ENCODE results near the gene FANCE. TPM values are rescaled to one million over a fixed set of nuclear protein-coding genes. Genes with fewer than 3 reads are reported as not detected.

The FANCE gene
- total and polyA plus RNA-seq, 9 of the 15 experiments (the other 6 are each of a cell fraction or from before 2014, with no cell fraction given) = 5.7 to 30.2 (median 17.0) TPM

GRCh38 chr6:35452183-35453090 lies at the start of gene FANCE (continued):
- no peak for TF ChIP-seq CBX8 (IDR thresholded peaks at IDR 0.05; ENCODE audit: borderline replicate concordance, extremely low read depth, low read depth, low read length, poor library complexity, severe bottlenecking)
- TF ChIP-seq, protein P1, sequence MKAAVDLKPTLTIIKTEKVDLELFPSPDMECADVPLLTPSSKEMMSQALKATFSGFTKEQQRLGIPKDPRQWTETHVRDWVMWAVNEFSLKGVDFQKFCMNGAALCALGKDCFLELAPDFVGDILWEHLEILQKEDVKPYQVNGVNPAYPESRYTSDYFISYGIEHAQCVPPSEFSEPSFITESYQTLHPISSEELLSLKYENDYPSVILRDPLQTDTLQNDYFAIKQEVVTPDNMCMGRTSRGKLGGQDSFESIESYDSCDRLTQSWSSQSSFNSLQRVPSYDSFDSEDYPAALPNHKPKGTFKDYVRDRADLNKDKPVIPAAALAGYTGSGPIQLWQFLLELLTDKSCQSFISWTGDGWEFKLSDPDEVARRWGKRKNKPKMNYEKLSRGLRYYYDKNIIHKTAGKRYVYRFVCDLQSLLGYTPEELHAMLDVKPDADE (conservative IDR thresholded peaks at IDR 0.05; ENCODE audit: control insufficient read depth, low read depth, low read length) = no peak; the same call in 1 of the 2 replicates
- no peak for TF ChIP-seq ZBTB17 (CRISPR knock-in tag; IDR thresholded peaks at IDR 0.05)
- no peak for TF ChIP-seq CHD7 (IDR thresholded peaks at IDR 0.05; ENCODE audit: low read depth, low read length)
- TF ChIP-seq, protein P2, sequence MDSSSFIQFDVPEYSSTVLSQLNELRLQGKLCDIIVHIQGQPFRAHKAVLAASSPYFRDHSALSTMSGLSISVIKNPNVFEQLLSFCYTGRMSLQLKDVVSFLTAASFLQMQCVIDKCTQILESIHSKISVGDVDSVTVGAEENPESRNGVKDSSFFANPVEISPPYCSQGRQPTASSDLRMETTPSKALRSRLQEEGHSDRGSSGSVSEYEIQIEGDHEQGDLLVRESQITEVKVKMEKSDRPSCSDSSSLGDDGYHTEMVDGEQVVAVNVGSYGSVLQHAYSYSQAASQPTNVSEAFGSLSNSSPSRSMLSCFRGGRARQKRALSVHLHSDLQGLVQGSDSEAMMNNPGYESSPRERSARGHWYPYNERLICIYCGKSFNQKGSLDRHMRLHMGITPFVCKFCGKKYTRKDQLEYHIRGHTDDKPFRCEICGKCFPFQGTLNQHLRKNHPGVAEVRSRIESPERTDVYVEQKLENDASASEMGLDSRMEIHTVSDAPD (CRISPR knock-in tag; IDR thresholded peaks at IDR 0.05) = no peak
- no peak for TF ChIP-seq ZNF583 (CRISPR knock-in tag; IDR thresholded peaks at IDR 0.05)
- peak; percentile 86; the same call in 1 of the 2 replicates for TF ChIP-seq PHB (CRISPR knock-in tag; IDR thresholded peaks at IDR 0.05)
- TF ChIP-seq ZNF124 (CRISPR knock-in tag; IDR thresholded peaks at IDR 0.05) = no peak
- peak; percentile 39; the same call in 1 of the 2 replicates for TF ChIP-seq ZFX (CRISPR knock-in tag; IDR thresholded peaks at IDR 0.05)
